Stomach smooth muscle (tissue), 2 donors: ENCODE data around the gene NINL.

Experiments used
- H3K27ac ChIP-seq: one replicate; pipeline ENCODE4 v1.7.0; 2013; ENCODE audit warnings: mild to moderate bottlenecking, low read length, inconsistent platforms
- H3K27me3 ChIP-seq, 2 donors: one replicate each; pipeline ENCODE4 v1.7.0; 2013; ENCODE audit warnings: low read length in 2 of 2; ENCODE audit not compliant: insufficient read depth in 2 of 2, control insufficient read depth in 1 of 2
- H3K36me3 ChIP-seq, 2 donors: one replicate each; pipeline ENCODE4 v1.7.0; 2013; ENCODE audit warnings: low read length in 2 of 2; ENCODE audit not compliant: control insufficient read depth in 2 of 2, insufficient read depth in 2 of 2
- H3K4me1 ChIP-seq: one replicate; pipeline ENCODE4 v1.7.0; 2013; ENCODE audit warnings: low read length; ENCODE audit not compliant: control insufficient read depth, insufficient read depth
- H3K4me3 ChIP-seq, 2 donors: one replicate each; pipeline ENCODE4 v1.7.0; 2013; ENCODE audit warnings: low read length in 2 of 2
- H3K9ac ChIP-seq, 2 donors: one replicate each; pipeline ENCODE4 v1.7.0; 2013; ENCODE audit warnings: low read length in 2 of 2, mild to moderate bottlenecking in 1 of 2
- H3K9me3 ChIP-seq, 2 donors: one replicate each; pipeline ENCODE4 v1.7.0; 2013; ENCODE audit warnings: low read length in 2 of 2; ENCODE audit not compliant: control insufficient read depth in 2 of 2
- donor health status: healthy.
- donor health status: Pancreatic carcinoma.

NINL gene

DNA sequence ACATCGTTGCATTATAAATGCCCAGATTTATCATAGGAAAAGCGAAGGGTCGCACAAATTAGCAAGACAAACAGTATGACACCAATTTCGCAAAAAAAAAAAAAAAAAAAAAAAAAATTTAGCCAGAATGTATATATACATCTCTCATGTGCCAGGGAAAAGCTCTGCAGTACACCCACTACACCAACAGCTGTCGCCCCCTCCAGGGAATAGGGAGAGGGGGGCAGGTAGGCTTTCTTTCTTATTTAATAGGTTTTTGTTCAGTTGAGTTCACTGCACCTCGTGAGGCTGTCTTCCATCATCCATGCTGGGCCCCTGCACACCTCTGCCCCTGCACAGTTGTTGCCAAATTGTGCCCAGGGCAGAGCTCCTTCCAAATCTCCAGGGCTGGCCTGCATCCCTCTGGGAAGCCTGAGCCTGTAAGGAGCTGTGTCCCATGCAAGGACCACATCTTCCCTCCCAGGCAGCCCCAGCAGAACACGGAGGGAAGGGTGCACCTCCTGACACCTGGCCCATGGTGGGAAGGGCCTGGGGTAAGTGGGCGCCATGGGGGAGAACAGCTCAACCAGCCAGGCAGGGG is 85.4 kb downstream of the NINL start:
- Histone ChIP-seq H3K9me3 (no peaks in the 10 kb centered on the region), H3K36me3 (peaks cover 9 to 18% of the 10 kb centered on the region in 2 donors), H3K4me1 (no peaks in the 10 kb centered on the region), H3K27me3 (no peaks in the 10 kb centered on the region), H3K4me3 (no peak overlapping the region), H3K27ac (no peak overlapping the region), H3K9ac (no peak overlapping the region)

DNA sequence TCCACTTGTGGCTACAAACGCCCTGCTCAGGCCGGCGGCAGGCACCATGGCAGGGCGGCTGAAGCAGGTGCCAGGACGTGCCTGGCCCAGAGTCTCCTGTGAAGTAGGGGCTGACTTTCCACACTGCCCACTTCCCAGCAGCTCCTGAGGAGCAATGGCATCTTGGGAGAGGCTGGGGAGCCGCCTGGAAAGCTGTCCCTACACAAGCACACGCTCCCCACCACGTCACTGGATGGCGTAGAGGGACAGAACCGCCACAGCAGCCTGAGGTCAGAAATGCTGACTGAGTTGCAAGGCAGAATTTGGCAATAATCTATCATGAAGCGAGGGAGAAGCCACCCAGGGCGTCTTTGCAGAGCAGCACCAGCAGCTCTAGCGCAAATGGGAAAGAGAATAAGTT is 86.3 kb downstream of the NINL start:
- Histone ChIP-seq H3K9ac (no peak overlapping the region), H3K4me1 (no peaks in the 10 kb centered on the region), H3K9me3 (no peaks in the 10 kb centered on the region), H3K36me3 (peaks cover 9 to 15% of the 10 kb centered on the region in 2 donors), H3K27ac (no peak overlapping the region), H3K4me3 (no peak overlapping the region), H3K27me3 (no peaks in the 10 kb centered on the region)

DNA sequence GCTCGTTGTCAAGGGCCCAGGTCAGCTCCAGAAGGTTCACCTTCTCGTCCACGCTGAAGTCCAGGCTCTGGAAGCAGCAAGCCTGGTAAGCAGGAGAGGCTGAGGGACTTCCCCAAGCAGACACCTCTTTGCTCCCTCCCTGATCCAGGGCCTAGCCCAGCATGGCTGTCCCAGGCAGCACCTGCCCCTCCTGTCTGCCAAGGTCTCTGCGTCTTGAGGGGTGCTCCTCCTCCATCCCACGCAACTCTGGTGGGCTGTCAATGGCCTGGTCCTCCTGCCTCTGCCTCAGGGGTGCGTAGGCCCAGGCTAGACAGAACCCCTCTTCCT is 87.1 kb downstream of the NINL start:
- Histone ChIP-seq H3K27ac (no peak overlapping the region), H3K36me3 (peaks cover 5 to 9% of the 10 kb centered on the region in 2 donors), H3K27me3 (no peaks in the 10 kb centered on the region), H3K9ac (no peak overlapping the region), H3K4me3 (no peak overlapping the region), H3K4me1 (no peaks in the 10 kb centered on the region), H3K9me3 (no peaks in the 10 kb centered on the region)

DNA sequence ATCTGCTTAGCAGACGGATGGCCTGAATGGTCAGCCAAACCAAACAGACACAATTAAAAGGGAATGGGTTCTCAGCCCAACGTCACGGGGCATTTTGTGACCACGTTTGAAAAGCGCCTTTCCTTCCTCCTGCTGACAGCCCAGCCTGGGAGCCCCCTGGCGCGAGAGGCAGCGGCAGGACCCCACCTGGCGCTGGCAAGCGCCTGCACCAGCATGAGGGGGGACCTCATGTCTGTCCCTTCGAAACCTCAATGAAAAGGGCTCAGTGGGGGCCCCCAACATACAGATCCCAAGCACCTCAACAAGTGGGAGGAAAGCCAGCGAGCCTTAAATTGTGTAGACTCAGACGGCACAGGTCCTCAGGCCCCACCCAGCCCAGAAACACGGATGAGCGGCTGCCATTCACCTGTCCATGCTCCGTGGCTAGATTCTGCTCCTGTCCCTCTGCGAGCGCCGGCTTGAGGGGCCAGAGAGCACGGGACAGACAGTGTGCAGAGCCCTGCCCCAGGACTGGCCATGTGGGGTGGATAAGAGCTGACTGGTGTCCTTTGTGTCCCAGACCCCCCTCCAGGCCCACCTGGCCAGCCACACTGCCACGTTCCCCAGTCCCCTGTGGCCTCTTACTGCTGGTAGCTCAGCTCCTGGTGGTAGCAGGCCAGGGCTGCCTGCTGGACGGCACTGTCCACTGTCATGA is 87.6 kb downstream of the NINL start:
- Histone ChIP-seq H3K9me3 (no peaks in the 10 kb centered on the region), H3K4me3 (no peak overlapping the region), H3K4me1 (no peaks in the 10 kb centered on the region), H3K27me3 (no peaks in the 10 kb centered on the region), H3K36me3 (peaks cover 5 to 6% of the 10 kb centered on the region in 2 donors), H3K9ac (no peak overlapping the region), H3K27ac (no peak overlapping the region)

DNA sequence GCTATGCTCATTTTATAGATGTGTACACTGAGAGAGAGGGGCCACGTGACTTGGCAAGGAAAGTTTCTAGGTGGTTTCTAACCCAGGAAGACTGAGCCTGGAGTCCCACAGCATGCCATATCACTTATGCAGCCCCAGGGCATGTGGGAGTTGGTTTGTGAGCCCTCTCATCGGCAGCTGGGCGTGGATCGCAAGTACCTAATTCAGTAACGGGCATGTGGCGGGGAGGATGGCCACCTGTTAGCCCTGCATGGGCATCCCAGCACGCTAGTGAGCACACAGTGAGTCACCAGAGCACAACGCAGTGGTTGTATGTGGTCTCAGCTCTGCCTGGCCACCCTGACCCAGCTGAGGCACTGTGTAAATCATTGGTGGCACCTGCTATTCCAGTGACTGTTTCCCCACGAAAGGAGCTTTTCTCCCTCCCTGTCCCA is 88.3 kb downstream of the NINL start:
- Histone ChIP-seq H3K9ac (no peak overlapping the region), H3K36me3 (peaks cover 0 to 2% of the 10 kb centered on the region in 2 donors), H3K9me3 (no peaks in the 10 kb centered on the region), H3K4me1 (no peaks in the 10 kb centered on the region), H3K27ac (no peak overlapping the region), H3K4me3 (no peak overlapping the region), H3K27me3 (no peaks in the 10 kb centered on the region)

DNA sequence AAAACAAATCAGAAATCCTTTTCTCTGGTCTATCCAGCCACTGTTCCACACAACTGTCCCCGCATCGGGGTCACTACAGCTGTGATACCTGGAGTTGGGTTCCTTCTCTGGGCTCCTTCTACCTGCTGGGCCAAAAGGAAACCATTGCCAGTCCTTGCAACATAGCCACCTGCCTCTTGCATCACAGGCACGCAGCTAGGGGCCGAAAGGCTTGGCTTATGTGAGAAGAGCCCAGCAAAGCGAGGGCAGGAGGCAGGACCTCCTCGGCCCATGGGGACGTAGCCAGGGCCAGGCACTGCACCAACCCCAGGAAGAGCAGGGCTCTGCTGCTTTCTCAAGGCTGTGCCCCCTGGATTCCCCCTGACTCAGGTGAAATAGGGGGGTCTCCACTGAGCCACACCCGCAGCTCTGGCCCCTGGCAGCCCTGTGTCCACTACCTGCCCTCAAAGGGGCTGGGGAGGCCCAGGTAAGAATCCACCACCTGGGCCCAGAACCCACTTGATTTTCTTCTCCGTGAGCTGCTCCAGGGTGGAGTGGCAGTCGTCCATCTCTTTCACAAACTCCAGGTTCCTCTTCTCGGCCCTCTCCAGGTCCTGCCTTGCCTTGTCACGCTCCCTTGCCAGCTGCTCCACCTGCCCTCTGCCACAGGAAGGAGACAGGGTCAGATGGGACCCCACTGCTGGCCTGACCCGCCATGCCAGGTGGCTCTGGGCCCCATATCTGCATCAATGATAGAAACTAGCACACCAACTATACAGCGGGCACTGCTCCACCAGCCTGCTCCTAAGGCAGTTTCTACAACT is 89.0 kb downstream of the NINL start:
- Histone ChIP-seq H3K9ac (no peak overlapping the region), H3K27ac (no peak overlapping the region), H3K36me3 (peaks cover 0 to 2% of the 10 kb centered on the region in 2 donors), H3K4me1 (no peaks in the 10 kb centered on the region), H3K9me3 (no peaks in the 10 kb centered on the region), H3K27me3 (no peaks in the 10 kb centered on the region), H3K4me3 (no peak overlapping the region)

DNA sequence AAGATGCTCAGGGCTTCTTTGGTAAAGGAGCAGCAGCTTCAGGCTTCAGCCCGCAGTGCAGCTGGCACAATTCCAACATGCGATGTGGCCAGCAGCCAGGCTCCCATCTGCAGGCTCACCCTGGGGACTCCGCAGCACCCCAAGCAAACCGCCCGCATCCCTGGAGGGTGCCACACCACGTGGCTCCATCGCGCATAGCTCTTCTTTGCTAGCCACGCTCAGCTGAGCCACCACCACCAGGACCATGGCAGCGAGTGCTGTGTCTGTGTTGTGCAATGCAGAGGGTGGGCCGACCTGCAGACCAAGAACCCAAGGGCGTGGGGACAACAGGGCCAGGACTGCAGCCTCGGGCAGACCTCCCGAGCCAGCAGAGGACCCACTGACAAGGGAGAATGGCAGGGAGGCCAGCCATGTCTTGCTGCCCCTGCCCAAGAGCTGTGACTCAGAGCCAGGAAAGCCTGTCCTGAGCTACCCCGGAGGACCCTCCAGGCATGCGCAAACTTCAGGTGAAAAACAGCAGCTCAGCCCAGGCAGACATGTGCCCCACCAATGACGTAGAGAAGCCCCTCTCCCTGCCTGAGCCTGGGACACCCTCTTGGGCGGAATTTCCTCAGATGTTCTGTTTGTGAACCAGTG is 90.0 kb downstream of the NINL start:
- no peak overlapping the region for H3K4me3 ChIP-seq
- H3K36me3 ChIP-seq = peaks cover 0 to 2% of the 10 kb centered on the region in 2 donors
- no peaks in the 10 kb centered on the region for H3K9me3 ChIP-seq
- H3K9ac ChIP-seq = no peak overlapping the region
- no peaks in the 10 kb centered on the region for H3K27me3 ChIP-seq
- no peak overlapping the region for H3K27ac ChIP-seq
- no peaks in the 10 kb centered on the region for H3K4me1 ChIP-seq

DNA sequence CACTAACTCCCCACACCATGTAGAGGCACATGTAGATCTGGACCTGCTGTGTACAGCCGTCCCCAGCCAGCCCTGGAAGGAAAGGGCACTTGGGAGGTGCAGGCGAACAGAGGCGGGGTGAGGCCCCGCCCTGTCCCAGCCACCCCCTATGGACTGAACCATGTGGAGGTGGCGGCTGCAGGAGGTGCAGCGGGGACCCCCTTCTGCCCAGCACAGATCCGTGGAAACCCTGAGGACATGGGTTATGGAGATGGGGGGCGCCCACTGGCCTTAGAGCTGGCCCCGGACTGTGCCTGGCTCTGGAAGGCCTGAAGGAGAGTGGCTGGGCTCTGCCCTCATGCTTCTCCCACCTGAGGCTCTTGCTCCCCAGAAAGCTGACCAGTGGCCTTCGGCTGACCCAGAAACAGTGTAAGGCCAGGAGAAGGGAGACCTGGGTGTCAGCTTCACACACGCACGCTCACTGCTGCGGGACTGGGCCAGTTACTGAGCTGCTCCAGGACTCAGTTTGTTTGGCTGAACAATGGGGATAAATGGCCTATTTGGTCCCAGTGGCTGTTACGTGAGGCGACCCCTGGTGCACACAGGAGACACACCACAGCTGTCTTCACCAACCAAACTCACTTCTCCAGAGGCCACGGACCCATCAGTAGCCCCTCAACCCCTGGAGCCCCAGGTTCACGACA is 90.7 kb downstream of the NINL start:
- no peaks in the 10 kb centered on the region for H3K4me1 ChIP-seq
- H3K36me3 ChIP-seq = peaks cover 2 to 3% of the 10 kb centered on the region in 2 donors
- no peak overlapping the region for H3K9ac ChIP-seq
- H3K9me3 ChIP-seq = no peaks in the 10 kb centered on the region
- H3K27ac ChIP-seq = no peak overlapping the region
- H3K27me3 ChIP-seq = no peaks in the 10 kb centered on the region
- H3K4me3 ChIP-seq = no peak overlapping the region

DNA sequence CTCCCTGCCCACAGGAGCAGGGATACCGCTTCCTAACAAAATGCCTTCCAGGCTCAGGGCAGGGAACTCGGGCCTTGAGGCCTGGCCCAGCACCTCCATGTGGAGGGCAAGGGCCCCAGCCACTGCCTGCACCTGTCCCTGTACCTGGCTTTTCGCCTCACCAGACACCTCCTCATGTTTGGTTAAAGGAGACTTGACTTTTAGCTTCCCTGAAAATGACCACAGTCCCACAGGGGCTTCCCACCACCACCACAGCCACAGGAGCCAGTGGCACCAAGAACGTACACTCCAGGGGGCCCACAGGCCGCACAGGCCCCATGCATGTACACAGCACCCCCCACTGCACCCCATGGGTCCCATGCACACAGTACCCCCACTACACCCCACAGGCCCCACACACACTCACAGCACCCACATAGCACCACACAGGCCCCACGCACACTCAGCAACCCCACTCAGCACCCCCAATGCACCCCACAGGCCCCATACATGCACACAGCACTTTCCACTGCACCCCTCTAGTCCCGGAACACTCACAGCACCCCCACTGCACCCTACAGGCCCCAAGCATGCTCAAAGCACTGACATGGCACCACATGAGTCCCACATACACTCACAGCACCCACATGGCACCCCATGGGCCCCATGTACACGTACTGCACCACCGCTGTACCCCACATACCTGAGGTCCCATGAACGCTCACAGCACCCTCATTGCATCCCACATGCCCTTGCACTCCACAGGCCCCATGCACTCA is 91.4 kb downstream of the NINL start:
- Histone ChIP-seq H3K27ac (no peak overlapping the region), H3K27me3 (no peaks in the 10 kb centered on the region), H3K9me3 (no peaks in the 10 kb centered on the region), H3K36me3 (peaks cover 0 to 6% of the 10 kb centered on the region in 2 donors), H3K4me1 (no peaks in the 10 kb centered on the region), H3K4me3 (no peak overlapping the region), H3K9ac (no peak overlapping the region)

DNA sequence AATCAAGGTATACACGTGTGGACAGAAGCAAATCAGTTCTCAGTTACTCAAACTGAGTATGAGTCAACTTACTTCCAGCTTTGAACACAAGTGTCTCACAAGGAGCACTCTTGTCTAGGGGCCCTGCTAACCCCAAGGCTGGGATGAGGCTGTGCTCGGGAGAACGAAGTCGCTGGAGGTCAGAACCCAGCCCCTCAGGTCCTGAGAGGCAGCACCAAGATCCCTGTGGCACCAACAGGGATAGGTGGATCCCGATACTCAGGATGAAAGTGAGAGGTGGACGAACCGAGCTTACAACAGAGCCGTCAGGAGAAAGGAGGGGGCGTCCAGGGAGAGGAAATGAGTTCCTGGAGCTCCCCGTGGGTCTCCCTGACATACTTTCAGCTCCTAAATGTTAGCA is 92.2 kb downstream of the NINL start:
- H3K36me3 ChIP-seq = peaks cover 0 to 9% of the 10 kb centered on the region in 2 donors
- no peak overlapping the region for H3K9ac ChIP-seq
- no peaks in the 10 kb centered on the region for H3K27me3 ChIP-seq
- no peaks in the 10 kb centered on the region for H3K4me1 ChIP-seq
- no peak overlapping the region for H3K27ac ChIP-seq
- H3K4me3 ChIP-seq = no peak overlapping the region
- H3K9me3 ChIP-seq = no peaks in the 10 kb centered on the region
